GM19193 (cell line): ENCODE measurements around the gene GPR42.
A peak's percentile ranks its signal among the peaks of the same experiment; 100 is the strongest.

Source experiments
- POLR2A ChIP-seq: IDR thresholded peaks from 4 replicates; pipeline ENCODE4 v1.6.1; 2011; ENCODE audit not compliant: insufficient read depth, insufficient read length; ENCODE audit errors: extremely low read depth

GPR42 gene, protein sequence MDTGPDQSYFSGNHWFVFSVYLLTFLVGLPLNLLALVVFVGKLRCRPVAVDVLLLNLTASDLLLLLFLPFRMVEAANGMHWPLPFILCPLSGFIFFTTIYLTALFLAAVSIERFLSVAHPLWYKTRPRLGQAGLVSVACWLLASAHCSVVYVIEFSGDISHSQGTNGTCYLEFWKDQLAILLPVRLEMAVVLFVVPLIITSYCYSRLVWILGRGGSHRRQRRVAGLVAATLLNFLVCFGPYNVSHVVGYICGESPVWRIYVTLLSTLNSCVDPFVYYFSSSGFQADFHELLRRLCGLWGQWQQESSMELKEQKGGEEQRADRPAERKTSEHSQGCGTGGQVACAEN

DNA sequence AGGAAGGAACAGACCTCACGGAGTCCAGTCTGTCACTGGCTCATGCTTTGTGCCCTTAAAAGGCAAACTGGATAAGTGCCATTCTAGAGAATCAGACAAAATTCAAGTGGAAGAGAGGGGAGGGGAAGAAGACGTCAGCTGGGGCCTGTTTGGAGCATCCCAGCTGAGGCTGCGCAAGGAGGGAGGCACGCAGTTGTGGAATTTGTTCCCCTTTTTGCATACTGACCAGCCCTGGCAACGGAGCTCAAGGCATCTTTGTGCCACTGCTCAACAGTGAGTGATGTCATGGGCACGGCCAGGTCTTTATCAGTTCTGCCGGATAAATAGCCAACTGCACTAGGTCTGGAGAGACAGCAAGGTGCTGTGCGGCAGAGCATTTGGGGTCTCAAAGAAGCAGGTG, at the start of gene GPR42:
Gene GPR42, plus strand, starts transcription at position 347 of the 400 bp plus-strand sequence. CDS start 292 bp downstream, outside the sequence.
- no peak for TF ChIP-seq POLR2A

DNA sequence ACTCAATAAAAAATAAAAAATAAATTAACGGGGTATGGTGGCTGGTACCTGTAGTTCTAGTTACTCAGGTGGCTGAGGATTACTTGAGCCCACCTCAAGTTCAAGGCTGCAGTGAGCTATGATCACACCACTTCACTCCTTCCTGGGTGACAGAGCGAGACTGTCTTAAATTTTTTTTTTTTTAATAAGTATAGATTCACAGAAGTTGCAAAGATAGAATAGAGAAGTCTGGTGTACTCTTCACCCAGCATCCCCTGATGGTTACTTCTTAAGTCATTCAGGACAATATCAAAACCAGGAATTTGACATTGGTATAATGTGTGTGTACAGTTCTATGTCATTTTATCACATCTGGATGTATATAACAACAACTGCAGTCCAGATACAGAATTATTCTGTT, 49.6 kb upstream of the GPR42 start:
- no peak for TF ChIP-seq POLR2A

DNA sequence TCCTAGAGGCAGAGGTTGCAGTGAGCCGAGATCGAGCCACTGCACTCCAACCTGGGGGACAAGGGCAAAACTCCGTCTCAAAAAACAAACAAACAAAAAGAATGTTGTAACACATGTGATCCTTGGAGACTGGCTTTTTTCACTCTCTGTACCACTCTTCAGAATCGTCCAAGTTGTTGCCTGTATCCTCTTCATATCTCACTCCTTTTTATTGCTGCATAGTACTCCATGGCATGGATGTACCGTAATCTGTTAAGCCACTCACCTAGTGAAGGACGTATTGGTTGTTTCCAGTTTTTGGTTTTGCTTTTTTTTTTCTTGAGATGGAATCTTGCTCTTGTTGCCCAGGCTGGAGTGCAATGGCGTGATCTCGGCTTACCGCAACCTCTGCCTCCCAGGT, 48.9 kb upstream of the GPR42 start:
- TF ChIP-seq POLR2A, result no peak

DNA sequence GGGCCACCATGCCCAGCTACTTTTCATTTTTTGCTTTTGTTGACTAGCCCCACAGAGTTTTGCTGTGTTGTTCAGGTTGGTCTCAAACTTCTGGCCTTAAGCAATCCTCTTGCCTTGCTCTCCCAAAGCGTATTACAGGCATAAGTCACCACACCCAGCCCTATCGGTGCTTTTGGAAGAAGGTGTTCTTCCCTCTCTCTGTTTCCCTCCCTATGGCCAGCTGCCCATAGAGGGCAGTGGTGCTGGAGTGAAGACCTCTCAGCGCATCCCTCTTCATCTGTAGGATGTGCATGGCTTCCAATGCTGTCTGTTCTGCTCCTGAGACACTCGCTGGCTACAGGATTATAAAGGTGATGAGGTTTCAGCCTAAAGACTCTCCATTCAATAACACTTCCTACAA, 43.2 kb upstream of the GPR42 start:
- TF ChIP-seq POLR2A, result no peak

DNA sequence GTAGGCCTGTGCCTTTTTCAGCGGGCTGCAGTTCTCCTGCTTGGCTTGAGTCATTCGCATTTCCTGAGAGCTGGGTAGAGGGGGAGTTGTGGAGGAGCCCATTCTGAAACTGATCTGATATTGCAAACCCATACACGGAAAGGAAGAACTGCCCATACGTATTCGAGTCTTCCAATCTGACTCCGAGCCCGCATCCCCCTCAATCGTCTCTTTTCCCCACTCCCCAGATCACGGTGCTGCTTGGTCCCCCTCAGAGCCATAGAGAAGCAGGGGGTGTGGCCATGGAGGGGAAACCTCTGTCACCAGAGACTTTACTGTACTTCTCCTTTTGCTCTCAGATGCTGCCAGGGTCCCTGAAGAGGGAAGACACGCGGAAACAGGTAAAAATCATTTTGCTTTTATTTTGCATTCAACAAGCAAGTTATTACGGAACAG, 42.0 kb upstream of the GPR42 start, which contains the start of gene CD22:
Gene CD22, plus strand, starts transcription at position 337 of the 435 bp plus-strand sequence. CDS start 2,854 bp downstream, outside the sequence.
- TF ChIP-seq POLR2A, result peak; percentile 87

DNA sequence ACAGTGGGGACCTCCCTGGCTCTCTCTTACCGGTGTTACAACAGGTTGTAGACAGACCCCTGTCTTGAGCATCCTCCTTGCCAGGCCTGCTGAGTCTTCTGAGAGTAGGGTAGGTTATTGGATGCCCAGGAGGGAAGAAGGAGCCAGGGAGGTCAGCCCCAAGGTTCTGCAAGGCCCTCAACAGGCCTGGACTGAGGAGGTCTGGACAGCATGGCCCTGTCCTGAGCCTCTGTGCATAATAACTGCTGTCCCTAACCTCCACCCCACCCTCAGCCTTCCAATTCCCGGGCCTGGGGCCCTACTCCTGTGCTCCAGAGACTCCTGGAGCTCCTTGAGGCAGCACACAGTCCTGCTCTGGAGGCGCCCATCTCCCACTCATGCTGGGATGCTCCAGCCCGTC, 41.5 kb upstream of the GPR42 start:
- peak; percentile 9 for TF ChIP-seq POLR2A

DNA sequence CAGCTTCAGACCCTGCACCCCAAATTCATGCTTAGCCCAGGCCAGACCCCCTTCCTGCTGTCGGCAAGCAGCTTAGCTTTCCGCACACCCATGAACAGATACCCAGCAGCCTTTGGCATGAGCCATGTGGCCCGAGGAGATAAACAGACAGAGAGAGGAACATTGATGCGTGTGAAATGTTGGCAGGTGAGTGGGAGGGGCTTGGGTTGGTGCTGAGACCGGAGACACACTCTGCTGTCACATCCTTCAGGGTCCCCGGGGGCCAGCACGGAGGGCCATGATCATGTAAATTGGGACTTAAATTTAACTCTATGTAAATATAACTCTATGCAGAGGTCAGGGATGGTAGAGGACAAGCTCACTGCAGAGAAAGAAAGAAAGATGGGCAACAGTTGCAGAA, 40.4 kb upstream of the GPR42 start:
- peak; percentile 68 for TF ChIP-seq POLR2A

DNA sequence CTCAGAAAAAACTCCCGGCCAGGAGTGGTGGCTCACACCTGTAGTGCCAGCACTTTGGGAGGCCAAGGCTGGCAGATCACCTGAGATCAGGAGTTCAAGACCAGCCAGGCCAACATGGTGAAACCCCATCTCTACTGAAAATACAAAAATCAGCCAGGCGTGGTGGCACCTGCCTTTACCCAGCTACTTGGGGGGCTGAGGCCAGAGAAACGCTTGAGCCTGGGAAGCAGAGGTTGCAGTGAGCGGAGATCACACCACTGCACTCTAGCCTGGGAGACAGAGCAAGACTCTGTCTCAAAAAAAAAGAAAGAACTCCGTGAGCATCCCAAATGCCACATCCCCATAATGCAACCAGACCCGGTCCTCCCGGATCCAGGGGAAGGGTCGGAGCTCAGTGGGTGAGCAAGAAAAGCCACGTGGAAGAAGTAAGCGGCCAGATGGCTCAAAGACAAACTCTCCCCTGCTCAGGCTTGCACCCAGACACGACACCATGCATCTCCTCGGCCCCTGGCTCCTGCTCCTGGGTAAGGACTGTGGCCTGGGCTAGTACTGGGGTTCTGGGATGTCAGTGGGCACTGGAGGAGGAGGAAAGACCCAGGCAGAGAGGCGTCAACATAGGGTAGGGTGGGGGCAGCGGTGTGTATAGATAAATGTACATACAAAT, 39.2 kb upstream of the GPR42 start:
- TF ChIP-seq POLR2A, result peak; percentile 56

DNA sequence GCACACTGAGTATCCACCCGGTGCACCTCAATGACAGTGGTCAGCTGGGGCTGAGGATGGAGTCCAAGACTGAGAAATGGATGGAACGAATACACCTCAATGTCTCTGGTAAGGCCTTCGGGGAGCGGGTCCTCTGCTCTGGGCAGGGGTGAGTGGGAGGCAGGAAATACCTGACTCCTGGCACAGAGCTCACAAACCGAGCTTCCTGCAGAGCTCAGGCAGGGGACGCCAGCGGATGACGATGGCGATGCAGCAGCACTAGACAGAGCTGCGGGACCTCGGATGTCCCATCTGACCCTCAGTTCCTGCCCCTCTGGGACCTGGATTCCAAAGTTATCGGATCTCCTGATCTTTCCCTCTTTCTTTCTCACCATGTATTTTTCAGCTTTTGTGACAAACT, 38.1 kb upstream of the GPR42 start:
- TF ChIP-seq POLR2A, result peak; percentile 59

DNA sequence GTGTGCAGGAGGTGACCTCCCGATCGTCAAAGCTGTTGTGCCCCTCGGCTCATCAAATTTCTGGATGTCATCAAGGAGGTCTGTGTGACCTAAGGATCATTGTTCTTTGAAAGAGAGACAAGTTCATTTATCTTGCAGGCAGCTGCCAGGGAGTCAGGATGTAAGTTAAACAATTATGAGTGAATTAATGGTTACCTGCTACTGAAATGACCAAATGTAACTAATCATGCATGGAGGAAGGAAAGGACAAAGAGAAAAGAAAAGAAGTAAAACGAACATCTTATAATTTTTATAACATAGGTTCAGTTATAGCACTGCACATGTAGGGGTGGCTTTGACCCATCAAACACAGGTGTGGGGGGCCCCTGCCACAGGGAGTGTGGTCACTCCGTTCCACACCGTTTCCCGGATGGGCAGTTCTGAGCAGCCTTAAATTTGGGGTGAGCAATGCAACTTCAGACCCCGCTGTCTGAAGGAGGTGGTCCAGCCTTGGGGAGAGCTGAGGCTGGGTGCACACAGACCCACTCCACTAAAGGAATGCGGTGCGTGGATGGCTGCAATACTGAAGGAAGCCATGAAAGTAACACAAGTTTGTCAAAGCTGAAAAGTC, 36.6 kb upstream of the GPR42 start:
- peak; percentile 25 for TF ChIP-seq POLR2A

DNA sequence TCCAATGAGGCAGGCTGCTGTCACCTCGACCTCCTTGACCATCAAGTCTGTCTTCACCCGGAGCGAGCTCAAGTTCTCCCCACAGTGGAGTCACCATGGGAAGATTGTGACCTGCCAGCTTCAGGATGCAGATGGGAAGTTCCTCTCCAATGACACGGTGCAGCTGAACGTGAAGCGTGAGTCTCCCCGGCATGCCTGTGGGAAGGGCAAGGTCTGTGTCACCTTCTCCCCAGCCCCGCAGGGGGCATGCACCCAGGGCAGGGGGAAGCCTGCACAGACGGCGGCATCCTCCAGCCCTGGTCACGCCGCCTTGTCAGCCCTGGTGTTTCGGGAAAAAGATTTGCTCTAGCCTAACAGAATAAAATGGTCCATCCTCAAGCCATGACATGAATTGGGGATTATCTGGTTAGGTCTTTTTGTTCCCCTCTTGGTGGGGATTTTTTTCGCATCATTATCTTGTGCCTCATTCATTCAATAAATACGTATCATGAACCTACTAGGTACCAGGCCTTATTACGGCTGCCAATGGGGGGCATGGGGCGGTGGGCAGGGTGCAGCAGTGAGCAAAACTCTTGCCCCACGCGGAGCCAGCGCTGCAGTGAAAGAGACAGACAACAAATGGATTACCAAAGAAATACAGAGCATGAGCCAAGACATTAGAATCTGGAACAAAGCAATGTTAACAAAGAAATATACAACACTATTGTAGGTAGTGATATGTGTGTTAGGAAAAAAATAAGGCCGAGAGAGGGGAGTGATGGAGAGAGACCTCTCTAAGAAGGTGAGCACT, 34.5 kb upstream of the GPR42 start:
- no peak for TF ChIP-seq POLR2A

DNA sequence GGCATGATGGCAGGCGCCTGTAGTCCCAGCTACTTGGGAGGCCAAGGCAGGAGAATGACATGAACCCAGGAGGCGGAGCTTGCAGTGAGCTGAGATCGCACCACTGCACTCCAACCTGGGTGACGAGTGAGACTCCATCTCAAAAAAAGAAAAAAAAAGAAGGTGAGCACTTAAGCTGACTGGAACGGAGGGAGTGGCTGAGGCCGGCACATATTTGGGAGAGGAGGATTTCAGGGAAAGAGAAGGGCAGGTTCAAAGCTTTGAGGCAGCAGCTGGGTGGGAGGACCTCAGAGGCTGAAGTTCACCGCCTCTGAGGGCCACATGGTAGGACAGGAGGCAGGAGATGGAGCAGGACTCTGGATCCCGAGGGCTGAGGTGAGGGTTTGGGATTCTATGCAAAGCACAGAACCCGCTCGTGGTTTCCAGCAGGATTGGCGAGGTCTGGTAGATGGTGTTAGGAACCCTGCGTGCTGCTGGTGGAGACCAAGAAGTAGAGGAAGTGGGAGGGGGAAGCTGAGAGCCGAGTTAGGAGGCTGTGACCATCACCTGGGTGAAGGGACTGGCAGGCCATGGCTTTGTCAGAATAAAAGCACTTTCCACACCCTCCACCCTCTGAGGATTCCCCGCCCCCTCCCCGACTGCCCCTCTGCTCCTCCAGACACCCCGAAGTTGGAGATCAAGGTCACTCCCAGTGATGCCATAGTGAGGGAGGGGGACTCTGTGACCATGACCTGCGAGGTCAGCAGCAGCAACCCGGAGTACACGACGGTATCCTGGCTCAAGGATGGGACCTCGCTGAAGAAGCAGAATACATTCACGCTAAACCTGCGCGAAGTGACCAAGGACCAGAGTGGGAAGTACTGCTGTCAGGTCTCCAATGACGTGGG, 33.5 kb upstream of the GPR42 start:
- no peak for TF ChIP-seq POLR2A

DNA sequence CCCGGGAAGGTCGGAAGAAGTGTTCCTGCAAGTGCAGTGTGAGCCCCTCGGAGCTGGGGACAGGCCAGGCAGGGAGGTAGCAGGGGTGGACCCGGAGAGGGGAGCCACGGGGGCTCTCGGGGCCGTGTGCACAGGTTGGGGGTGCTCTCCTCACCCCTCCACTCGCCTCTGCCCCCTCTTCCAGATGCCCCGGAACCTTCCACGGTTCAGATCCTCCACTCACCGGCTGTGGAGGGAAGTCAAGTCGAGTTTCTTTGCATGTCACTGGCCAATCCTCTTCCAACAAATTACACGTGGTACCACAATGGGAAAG, 32.9 kb upstream of the GPR42 start:
- TF ChIP-seq POLR2A, result peak; percentile 51

DNA sequence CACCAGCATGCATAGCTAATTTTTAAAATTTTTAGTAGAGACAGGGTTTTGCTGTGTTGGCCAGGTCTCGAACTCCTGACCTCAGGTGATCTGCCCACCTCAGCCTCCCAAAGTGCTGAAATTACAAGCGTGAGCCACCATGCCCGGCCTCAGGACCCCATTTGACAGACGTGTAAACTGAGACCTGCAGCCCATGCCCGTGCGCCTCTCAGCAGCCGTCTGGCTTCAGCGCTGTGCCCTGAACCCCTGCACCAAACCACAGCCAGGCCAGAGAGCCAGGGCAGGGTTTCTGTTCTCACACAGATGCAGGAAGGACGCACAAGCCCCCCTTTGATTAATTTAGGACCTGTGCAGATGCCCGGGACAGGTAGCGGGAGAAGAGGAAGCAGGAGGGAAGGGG, 30.4 kb upstream of the GPR42 start:
- TF ChIP-seq POLR2A, result no peak
